GM18511 (cell line): Measurements from ENCODE around the gene OST4.
A peak's percentile ranks its signal among the peaks of the same experiment; 100 is the strongest.

ENCODE experiments used
- ATAC-seq: cut with Tn5 transposase; IDR thresholded peaks from one replicate; pipeline ENCODE4 v1.9.1; 2021; ENCODE audit warnings: mild to moderate bottlenecking, moderate library complexity; ENCODE audit not compliant: unreplicated experiment

The OST4 gene

DNA sequence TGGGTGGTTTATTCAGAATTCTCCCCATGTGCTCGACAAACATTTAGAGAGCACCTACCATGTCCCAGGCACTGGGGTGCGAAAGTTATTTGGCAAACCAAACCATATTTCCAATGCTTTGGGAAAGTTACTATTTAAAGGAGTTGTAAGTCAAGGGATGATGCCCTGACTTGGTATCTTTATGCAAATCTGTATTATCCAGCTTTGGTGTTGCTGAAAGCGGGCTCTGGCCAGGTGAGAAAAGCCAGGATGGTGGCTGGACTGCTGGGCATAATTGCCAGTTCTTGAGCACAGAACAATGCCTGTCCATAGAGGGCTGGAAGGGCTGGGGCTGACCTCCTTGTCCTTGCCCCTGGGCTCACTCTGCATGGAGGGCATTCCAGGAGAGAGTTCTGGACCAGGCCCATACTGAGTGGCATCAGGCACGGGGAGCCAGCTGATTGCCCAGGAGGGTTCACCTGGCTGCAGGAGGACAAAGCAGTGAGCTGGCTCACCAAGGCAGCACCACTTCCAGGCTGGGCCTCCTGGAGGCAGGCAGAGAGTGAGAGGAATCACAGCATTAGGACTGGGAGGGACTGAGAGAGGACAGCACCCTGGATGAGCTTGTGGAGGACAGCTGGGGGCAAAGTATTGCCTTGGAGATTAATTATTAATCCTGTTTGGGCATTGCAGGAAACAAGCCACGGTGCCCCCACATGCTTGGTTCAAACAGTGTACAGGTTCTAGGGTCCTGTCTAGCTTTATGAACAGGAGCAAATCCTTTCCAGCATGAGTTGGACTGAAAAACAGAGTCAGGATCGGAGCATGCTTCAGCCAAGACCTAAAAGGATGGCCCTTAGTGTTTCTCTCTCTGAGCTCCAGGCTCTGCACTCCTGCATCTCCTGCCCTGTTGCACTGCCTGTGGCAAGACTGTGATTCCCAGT, 22.2 kb upstream of the OST4 start:
- ATAC-seq, result no peak

- ATAC-seq, result no peak
Measured at GRCh38 chr2:27092696-27093429, 21.4 kb upstream of the OST4 start.

- no peak for ATAC-seq
Measured at GRCh38 chr2:27091746-27092695, 20.6 kb upstream of the OST4 start.

DNA sequence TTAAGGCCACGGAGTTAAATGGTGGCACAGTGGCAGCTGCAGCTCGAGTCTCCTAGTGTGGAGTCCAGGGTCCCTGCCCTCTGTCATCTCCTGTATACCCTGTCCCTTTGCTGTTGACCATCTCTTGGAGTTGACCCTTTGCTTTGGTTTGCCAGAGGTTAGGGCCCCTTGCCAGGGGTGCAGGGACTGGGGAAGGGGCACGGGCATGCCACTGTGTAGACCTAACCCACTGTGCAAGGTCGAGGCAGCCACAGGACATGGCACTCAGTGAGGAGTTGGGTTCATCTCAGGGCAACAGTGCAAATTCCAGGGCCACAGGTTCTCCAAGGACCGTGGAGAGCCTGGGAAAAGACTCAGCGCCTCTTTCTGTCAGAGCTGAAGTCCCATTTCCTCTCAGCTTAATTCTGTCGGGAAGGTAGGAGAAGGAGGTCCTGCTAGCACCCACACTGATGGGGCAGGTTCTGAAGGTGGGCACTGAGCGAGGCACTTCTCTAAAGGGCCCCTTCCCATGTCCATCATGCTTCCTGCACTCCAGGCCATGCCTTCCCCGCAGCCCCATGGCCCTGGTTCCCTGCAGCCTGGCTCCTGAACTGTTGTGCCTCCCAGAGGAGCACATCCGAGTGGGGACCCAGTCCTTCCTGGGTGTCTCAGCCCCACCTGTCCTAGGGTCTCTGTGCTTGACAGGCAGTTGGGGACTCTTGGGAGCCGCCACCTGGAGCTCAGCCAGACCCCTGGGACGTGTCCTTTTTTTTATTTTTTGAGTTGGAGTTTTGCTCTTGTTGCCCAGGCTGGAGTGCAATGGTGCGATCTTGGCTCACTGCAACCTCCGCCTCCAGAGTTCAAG, 17.9 kb upstream of the OST4 start:
- ATAC-seq, result no peak

GRCh38 chr2:27088634-27089033, 17.2 kb upstream of the OST4 start:
- ATAC-seq, result no peak

DNA sequence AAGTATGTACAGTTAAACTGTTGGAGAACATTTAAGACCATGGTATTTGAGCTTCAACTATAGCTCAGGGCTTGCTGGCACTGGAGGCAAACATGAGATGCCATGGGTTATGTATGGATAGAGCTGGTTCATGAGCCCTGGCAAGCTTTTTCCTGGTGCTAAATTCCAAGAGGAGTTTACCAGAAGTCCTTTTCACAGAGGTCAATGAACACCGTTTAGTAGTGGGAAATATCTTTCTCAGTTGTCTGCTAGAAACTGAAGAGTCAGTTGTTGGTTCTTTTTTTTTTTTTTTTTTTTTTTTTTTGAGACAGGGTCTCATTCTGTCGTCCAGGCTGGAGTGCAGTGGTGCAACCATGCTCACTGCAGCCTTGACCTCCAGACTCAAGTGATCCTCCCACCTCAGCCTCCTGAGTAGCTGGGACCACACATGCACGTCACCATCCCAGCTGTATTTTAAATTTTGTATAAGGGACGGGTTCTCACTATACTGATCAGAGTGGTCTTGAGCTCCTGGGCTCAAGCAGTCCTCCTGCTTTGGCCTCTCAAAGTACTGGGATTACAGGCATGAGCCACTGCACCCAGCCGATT, 16.5 kb upstream of the OST4 start:
- ATAC-seq, result no peak

DNA sequence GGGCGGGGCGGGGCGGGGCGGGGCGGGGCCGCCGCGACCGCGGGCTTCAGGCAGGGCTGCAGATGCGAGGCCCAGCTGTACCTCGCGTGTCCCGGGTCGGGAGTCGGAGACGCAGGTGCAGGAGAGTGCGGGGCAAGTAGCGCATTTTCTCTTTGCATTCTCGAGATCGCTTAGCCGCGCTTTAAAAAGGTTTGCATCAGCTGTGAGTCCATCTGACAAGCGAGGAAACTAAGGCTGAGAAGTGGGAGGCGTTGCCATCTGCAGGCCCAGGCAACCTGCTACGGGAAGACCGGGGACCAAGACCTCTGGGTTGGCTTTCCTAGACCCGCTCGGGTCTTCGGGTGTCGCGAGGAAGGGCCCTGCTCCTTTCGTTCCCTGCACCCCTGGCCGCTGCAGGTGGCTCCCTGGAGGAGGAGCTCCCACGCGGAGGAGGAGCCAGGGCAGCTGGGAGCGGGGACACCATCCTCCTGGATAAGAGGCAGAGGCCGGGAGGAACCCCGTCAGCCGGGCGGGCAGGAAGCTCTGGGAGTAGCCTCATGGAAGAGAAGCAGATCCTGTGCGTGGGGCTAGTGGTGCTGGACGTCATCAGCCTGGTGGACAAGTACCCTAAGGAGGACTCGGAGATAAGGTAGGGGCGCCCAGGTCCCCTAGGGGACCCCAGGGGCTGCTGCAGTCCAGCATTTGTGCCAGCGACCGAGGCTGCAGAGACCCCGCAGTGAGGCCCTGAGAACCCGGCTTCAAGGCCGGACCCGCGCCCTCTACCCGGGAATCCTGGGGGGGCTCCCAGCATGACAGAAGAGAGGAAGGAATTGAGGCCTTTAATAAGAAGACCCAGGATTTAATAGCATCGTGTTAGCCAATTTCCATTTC, 15.5 kb upstream of the OST4 start, which contains the start of gene KHK:
Gene KHK (plus strand): TSS at position 49 of the 870 bp plus-strand sequence. CDS start 488 bp downstream, at position 537.
- ATAC-seq, result peak; percentile 12

GRCh38 chr2:27086090-27086723, 14.8 kb upstream of the OST4 start:
- peak; percentile 81 for ATAC-seq

GRCh38 chr2:27085673-27086089, 14.2 kb upstream of the OST4 start:
- ATAC-seq, result peak; percentile 14

GRCh38 chr2:27085062-27085672, 13.7 kb upstream of the OST4 start:
- ATAC-seq, result no peak

DNA sequence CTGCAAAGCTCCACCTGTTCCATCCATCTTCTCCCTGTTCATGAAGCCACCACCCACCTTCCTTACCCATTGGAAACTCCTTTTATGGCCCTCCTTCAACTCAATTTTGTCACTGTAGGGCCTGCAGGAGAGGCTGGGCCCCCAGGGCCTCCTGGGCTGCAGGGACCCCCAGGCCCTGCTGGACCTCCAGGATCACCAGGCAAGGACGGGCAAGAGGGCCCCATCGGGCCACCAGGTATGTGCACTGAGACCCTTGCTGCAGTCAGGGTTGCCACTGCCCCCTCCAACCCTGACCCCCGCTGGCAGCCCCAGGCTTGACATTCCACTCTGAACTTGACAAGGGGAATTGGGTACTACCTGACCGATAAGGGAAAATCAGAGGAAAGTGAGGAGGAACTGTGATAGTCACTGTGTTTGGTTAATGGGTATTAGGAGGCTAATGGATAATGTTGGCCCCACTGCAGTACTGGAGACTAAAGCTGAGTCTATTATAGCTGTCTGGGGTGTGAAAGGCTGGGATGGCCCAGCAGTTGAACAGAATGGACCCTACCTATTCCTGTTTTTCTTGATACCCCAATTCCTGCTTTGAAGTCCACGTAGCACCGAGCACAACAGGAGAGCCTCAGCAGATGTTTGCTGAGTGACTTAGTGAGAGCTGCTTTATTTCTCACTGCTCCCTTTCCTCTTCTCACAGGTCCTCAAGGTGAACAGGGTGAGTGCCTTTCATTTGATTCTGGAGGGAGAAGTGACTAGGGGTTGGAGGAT, 13.0 kb upstream of the OST4 start:
- ATAC-seq, result no peak

DNA sequence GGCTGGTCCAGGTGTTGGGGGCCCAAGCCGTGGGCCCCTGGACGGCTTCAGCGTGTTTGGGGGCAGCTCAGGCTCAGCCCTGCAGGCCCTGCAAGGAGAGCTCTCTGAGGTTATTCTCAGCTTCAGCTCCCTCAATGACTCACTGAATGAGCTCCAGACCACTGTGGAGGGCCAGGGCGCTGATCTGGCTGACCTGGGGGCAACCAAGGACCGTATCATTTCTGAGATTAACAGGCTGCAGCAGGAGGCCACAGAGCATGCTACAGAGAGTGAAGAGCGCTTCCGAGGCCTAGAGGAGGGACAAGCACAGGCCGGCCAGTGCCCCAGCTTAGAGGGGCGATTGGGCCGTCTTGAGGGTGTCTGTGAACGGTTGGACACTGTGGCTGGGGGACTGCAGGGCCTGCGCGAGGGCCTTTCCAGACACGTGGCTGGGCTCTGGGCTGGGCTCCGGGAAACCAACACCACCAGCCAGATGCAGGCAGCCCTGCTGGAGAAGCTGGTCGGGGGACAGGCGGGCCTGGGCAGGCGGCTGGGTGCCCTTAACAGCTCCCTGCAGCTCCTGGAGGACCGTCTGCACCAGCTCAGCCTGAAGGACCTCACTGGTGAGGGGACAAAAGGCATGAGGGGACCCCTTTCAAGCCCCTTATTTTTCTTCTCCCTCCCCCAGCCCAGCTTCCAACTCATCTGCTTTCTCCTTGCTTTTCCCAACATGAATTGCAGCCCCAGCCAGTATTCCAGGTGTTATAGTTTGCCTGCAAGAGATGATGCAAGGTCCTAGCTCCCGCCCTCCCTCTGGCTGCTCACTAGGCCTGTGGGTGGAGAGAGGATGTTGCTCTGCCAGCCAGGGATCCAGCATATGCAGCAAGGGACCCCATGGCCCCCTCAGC, 12.2 kb upstream of the OST4 start:
- no peak for ATAC-seq

DNA sequence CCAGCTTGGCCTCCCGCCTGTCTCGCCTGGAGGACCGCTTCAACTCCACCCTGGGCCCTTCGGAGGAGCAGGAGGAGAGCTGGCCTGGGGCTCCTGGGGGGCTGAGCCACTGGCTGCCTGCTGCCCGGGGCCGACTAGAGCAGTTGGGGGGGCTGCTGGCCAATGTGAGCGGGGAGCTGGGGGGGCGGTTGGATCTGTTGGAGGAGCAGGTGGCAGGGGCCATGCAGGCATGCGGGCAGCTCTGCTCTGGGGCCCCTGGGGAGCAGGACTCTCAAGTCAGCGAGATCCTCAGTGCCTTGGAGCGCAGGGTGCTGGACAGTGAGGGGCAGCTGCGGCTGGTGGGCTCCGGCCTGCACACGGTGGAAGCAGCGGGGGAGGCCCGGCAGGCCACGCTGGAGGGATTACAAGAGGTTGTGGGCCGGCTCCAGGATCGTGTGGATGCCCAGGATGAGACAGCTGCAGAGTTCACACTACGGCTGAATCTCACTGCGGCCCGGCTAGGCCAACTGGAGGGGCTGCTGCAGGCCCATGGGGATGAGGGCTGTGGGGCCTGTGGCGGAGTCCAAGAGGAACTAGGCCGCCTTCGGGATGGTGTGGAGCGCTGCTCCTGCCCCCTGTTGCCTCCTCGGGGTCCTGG, 11.4 kb upstream of the OST4 start:
- ATAC-seq, result no peak

DNA sequence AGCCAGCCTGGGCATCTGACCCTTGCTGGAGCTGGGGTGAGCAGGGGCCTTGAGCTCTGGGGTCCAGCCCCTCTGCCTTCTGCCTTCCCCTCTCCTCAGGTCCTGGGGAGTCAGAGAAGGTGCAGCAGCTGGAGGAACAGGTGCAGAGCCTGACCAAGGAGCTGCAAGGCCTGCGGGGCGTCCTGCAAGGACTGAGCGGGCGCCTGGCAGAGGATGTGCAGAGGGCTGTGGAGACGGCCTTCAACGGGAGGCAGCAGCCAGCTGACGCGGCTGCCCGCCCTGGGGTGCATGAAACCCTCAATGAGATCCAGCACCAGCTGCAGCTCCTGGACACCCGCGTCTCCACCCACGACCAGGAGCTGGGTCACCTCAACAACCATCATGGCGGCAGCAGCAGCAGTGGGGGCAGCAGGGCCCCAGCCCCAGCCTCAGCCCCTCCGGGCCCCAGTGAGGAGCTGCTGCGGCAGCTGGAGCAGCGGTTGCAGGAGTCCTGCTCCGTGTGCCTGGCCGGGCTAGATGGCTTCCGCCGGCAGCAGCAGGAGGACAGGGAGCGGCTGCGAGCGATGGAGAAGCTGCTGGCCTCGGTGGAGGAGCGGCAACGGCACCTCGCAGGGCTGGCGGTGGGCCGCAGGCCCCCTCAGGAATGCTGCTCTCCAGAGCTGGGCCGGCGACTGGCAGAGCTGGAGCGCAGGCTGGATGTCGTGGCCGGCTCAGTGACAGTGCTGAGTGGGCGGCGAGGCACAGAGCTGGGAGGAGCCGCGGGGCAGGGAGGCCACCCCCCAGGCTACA, 10.7 kb upstream of the OST4 start:
- no peak for ATAC-seq

DNA sequence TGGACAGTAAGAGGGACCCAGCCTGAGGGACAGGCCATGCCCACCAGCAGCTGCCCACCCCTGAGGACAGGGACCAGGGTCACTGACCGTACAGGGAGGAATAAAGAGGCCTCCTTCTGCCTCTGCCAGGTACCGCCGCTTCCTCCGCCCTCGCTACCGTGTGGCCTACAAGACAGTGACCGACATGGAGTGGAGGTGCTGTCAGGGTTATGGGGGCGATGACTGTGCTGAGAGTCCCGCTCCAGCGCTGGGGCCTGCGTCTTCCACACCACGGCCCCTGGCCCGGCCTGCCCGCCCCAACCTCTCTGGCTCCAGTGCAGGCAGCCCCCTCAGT, 9.1 kb upstream of the OST4 start:
- no peak for ATAC-seq
